ENCODE measurements around the gene POMC. TPM values are rescaled to one million over a fixed set of nuclear protein-coding genes. Genes with fewer than 3 reads are reported as not detected.
A peak's percentile ranks its signal among the peaks of the same experiment; 100 is the strongest.
"Not testable (repeated sequence)": the region's sequence is repeated elsewhere in the genome, so short reads cannot be mapped to it uniquely, and the experiment has no call there.

Gene POMC
- 7.7 and 8.8 TPM in 2 replicates for total RNA-seq

DNA sequence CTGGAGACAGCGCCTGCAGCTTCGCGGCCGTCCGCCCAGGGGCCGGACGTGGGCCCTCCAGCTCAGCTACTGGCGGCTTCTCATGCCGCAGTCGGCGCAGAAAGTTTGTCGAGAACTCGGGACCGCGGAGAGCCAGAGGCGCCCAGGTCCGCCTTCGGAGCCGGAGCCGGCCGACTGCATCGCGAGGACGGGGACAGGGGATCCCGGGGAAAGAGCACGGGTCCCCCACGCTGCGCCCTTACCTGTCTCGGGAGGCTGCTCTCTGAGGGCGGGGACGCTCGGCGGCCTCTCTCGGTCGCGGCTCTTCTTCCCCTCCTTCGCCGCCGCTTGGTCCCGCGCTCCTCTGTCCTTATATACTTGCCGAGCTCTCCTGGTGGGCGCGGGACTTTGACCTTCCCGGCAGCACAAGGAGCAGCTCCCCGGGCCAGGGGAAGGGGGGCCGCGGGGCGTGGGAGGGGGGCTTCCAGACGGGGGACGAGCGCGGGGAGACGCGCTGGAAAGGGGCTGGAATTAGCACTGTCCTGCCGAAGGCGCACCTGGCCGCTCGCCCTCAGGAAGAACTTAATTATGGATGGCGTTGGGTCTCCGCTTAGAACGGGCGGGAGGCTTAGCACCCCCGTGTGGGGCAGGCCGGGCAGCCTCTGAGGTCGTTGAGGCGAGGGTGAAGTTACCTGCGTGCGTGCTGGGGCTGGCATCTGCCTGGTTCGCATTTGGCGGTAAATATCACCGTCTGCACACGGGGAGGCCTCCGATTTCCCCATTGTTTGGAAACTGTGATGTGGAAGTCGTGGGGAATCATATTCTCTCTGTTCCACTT, at the start of gene POMC:
Gene POMC, minus strand, starts transcription at position 325 of the 817 bp plus-strand sequence. CDS start 3,808 bp downstream, outside the sequence.
- peak within 1 kb of the TSS; percentile 25 for H3K4me3 ChIP-seq (ENCODE audit: low read depth, low read length)
- TF ChIP-seq, protein P1, sequence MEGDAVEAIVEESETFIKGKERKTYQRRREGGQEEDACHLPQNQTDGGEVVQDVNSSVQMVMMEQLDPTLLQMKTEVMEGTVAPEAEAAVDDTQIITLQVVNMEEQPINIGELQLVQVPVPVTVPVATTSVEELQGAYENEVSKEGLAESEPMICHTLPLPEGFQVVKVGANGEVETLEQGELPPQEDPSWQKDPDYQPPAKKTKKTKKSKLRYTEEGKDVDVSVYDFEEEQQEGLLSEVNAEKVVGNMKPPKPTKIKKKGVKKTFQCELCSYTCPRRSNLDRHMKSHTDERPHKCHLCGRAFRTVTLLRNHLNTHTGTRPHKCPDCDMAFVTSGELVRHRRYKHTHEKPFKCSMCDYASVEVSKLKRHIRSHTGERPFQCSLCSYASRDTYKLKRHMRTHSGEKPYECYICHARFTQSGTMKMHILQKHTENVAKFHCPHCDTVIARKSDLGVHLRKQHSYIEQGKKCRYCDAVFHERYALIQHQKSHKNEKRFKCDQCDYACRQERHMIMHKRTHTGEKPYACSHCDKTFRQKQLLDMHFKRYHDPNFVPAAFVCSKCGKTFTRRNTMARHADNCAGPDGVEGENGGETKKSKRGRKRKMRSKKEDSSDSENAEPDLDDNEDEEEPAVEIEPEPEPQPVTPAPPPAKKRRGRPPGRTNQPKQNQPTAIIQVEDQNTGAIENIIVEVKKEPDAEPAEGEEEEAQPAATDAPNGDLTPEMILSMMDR (IDR thresholded peaks at IDR 0.05; ENCODE audit: insufficient read depth, low read length, poor library complexity, severe bottlenecking) = no peak
- no peaks in the 10 kb centered on the region for H3K36me3 ChIP-seq (ENCODE audit: control insufficient read depth, insufficient read depth, low read length)
- no peak for DNase-seq (ENCODE audit: low read depth)
- peaks cover 45% of the 10 kb centered on the region for H3K27me3 ChIP-seq (ENCODE audit: control insufficient read depth, insufficient read depth, low read length)

DNA sequence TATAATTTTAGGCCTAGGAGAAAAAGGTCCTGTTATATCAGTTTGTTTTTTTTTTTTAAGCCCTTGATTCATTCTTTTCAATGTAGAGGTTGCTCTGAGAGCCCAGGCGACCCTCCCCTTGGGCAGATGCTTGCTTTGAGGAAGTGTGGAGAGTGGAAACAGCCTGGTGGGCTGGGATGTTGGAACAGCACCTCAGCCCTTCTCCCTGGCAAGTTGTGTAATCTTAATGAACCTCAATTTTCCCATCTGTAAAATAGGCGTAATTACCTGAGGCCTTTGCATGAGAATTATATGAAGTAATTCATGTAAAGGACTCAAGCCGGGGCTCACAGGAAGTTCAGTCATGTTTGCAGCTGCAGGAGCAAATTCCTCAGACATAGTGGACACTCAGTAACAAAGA, 49.7 kb upstream of the POMC start:
- TF ChIP-seq, protein P1 (IDR thresholded peaks at IDR 0.05; ENCODE audit: insufficient read depth, low read length, poor library complexity, severe bottlenecking) = no peak
- Histone ChIP-seq H3K36me3 (ENCODE audit: control insufficient read depth, insufficient read depth, low read length) (no peaks in the 10 kb centered on the region), H3K4me3 (ENCODE audit: low read depth, low read length) (no peak overlapping the region), H3K27me3 (ENCODE audit: control insufficient read depth, insufficient read depth, low read length) (peaks cover 3% of the 10 kb centered on the region)
- DNase-seq (ENCODE audit: low read depth) = no peak

DNA sequence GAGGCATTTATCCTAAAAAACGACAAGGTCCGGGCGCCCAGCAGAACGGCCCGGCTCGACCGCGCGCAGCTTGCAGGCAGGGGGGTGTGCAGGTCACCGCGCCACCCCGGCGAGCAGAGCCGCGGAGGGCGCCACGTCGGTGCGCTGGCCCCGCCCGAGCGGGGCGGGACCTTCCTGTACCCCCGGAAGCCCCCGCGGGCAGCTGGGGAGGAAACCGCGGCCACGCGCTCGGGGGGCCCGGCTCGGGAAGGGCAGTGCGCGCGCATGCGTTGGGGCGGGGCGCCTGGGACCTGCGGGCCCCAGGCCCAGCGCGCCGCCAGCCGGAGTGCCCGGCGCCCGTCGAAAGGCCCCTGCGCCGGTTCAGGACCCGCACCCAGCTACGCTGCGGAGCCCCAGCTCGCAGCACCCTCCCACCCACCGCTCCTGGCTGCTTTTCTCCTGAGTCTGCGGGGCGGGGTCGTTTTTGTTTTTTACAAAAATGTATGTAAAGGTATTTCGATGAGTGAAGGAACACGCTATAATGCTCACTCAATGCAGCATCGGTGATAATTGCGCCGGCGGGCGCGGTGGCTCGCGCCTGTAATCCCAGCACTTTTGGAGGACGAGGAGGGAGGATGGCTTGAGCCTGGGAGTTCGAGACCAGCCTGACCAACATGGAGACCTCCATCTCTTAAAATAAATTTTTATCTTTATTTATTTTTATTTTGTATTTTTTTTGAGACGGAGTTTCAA, 47.7 kb upstream of the POMC start:
- Histone ChIP-seq H3K27me3 (ENCODE audit: control insufficient read depth, insufficient read depth, low read length) (peaks cover 5% of the 10 kb centered on the region), H3K4me3 (ENCODE audit: low read depth, low read length) (peak overlapping the region; percentile 49), H3K36me3 (ENCODE audit: control insufficient read depth, insufficient read depth, low read length) (no peaks in the 10 kb centered on the region)
- TF ChIP-seq, protein P1 (IDR thresholded peaks at IDR 0.05; ENCODE audit: insufficient read depth, low read length, poor library complexity, severe bottlenecking) = no peak
- DNase-seq (ENCODE audit: low read depth) = no peak

DNA sequence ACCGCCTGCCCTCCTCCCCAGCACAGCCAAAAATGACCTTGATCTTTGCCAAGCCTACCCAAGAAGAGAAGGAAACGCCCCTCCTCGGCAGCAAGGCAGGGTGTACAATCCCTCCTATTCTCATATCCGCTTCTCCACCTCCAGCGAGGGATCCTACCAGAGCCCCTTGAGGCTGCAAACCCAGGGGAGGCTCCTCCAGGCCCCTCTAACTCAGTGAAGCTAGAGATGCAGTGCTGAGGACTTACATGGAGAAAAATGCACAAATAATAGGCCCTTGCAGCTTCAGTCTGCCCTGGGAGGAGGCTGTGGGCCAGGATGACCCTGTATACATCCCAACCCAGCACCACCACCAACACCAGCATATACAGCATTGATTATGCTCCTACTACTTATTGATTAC, 46.9 kb upstream of the POMC start:
- Histone ChIP-seq H3K27me3 (ENCODE audit: control insufficient read depth, insufficient read depth, low read length) (peaks cover 5% of the 10 kb centered on the region), H3K36me3 (ENCODE audit: control insufficient read depth, insufficient read depth, low read length) (no peaks in the 10 kb centered on the region), H3K4me3 (ENCODE audit: low read depth, low read length) (no peak overlapping the region)
- DNase-seq (ENCODE audit: low read depth) = no peak
- TF ChIP-seq, protein P1 (IDR thresholded peaks at IDR 0.05; ENCODE audit: insufficient read depth, low read length, poor library complexity, severe bottlenecking) = no peak

DNA sequence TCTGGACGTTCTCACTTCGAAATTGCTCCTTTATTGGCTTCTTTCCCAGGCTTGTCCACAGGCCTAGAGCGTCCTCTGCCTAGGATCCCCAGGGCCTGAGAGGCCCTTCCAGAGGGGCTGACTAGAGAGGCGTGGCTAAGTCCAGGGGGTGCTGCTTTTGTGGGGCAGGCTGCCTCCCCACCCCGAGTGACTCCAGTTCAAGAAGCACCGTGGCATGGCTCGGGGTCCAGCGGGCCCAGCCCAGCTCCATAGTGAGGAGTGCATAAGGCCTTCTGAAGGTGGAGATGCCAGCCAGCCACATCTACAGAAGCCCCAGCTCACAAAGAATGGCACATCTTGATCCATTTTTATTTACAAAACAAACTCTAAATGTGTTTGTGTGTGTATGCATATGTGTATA, 44.8 kb upstream of the POMC start:
- peaks cover 3% of the 10 kb centered on the region for H3K27me3 ChIP-seq (ENCODE audit: control insufficient read depth, insufficient read depth, low read length)
- DNase-seq (ENCODE audit: low read depth) = no peak
- TF ChIP-seq, protein P1 (IDR thresholded peaks at IDR 0.05; ENCODE audit: insufficient read depth, low read length, poor library complexity, severe bottlenecking) = no peak
- H3K4me3 ChIP-seq (ENCODE audit: low read depth, low read length) = no peak overlapping the region
- no peaks in the 10 kb centered on the region for H3K36me3 ChIP-seq (ENCODE audit: control insufficient read depth, insufficient read depth, low read length)

DNA sequence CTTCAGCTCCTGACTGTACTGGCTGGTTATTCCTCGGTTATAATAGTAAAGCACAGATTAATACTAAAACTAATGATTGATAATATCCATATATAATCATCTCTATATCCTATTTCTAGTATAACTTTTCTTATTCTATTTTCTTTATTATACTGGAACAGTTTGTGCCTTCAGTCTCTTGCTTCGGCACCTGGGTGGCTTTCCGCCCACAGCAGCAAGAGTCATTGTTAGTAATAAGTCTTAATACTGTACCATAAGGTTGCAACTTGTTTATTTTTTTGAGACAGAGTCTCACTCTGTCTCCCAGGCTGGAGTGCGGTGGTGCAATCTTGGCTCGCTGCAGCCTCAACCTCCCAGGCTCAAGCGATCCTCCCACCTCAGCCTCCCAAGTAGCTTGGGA, 42.5 kb upstream of the POMC start:
- not testable (repeated sequence) for DNase-seq (ENCODE audit: low read depth)

More for the DNA sequence above, 42.5 kb upstream of the POMC start:
- not testable (repeated sequence) for H3K27me3 ChIP-seq (ENCODE audit: control insufficient read depth, insufficient read depth, low read length); H3K4me3 ChIP-seq (ENCODE audit: low read depth, low read length); H3K36me3 ChIP-seq (ENCODE audit: control insufficient read depth, insufficient read depth, low read length)
